IPS DF 6.9 (cell line): ENCODE measurements around the gene OTUD5.

Experiments
- DNase-seq: peaks from one replicate; pipeline ENCODE4 v3.0.0-alpha.2; 2013; ENCODE audit warnings: low read depth, low spot score
- H3K27ac ChIP-seq: one replicate; pipeline ENCODE4 v1.5.1; 2013; ENCODE audit warnings: low read length, control low read depth
- H3K27me3 ChIP-seq: 2 replicates; pipeline ENCODE4 v1.6.1; 2013; ENCODE audit warnings: mild to moderate bottlenecking, low read length; ENCODE audit not compliant: control insufficient read depth, insufficient read depth
- H3K36me3 ChIP-seq: 2 replicates; pipeline ENCODE4 v1.6.1; 2013; ENCODE audit warnings: low read length; ENCODE audit not compliant: control insufficient read depth, insufficient read depth
- H3K4me1 ChIP-seq: 2 replicates; pipeline ENCODE4 v1.6.1; 2013; ENCODE audit warnings: low read length; ENCODE audit not compliant: control insufficient read depth, insufficient read depth
- H3K4me3 ChIP-seq: 2 replicates; pipeline ENCODE4 v1.5.1; 2013; ENCODE audit warnings: mild to moderate bottlenecking, low read length
- H3K9me3 ChIP-seq: 2 replicates; pipeline ENCODE4 v1.6.1; 2013; ENCODE audit warnings: low read length, inconsistent platforms; ENCODE audit not compliant: control insufficient read depth, insufficient read depth
- WGBS: extraction: QIAGEN DNeasy Blood & Tissue Kit; methylation state at CpG from one replicate; pipeline ENCODE4 v1.1.7; 2013; ENCODE audit warnings: mixed read lengths, missing lambda C conversion rate; ENCODE audit not compliant: insufficient read length, insufficient coverage; 5-methylcytosine and 5-hydroxymethylcytosine counted together

The OTUD5 gene

GRCh38 chrX:48974033-48974432, 16.6 kb upstream of the OTUD5 start:
- Histone ChIP-seq H3K36me3 (peaks cover 13% of the 10 kb centered on the region), H3K9me3 (no peaks in the 10 kb centered on the region), H3K4me3 (no peak overlapping the region), H3K27me3 (no peaks in the 10 kb centered on the region), H3K27ac (no peak overlapping the region), H3K4me1 (no peaks in the 10 kb centered on the region)
- no peak for DNase-seq
- no CpG with 5 or more reads among the region's 3 CpGs for WGBS

- Histone ChIP-seq H3K27me3 (no peaks in the 10 kb centered on the region), H3K27ac (no peak overlapping the region), H3K9me3 (no peaks in the 10 kb centered on the region), H3K36me3 (peaks cover 13% of the 10 kb centered on the region), H3K4me3 (peak overlapping the region; percentile 49; the same call in 1 of the 2 replicates), H3K4me1 (no peaks in the 10 kb centered on the region)
- 100% methylated on average over 2 of the region's 13 CpGs for WGBS
- DNase-seq = no peak
Observed at GRCh38 chrX:48972220-48973164, 15.1 kb upstream of the OTUD5 start.

- Histone ChIP-seq H3K9me3 (no peaks in the 10 kb centered on the region), H3K4me3 (peak within 1 kb of the TSS; percentile 49; the same call in 1 of the 2 replicates), H3K27ac (no peak within 1 kb of the TSS), H3K36me3 (peaks cover 13% of the 10 kb centered on the region), H3K27me3 (no peaks in the 10 kb centered on the region), H3K4me1 (no peaks in the 10 kb centered on the region)
- no CpG with 5 or more reads among the region's 28 CpGs for WGBS
- no peak for DNase-seq
Observed at GRCh38 chrX:48971249-48972219, 14.1 kb upstream of the OTUD5 start, which contains the start of gene KCND1. Gene KCND1, minus strand, starts transcription at chrX:48971844. Its CDS starts 1,573 bp downstream, at chrX:48970271.

- no peaks in the 10 kb centered on the region for H3K27me3 ChIP-seq
- H3K36me3 ChIP-seq = peaks cover 2% of the 10 kb centered on the region; the same call in 1 of the 2 replicates
- no peaks in the 10 kb centered on the region for H3K4me1 ChIP-seq
- no peak overlapping the region for H3K27ac ChIP-seq
- WGBS = no CpG with 5 or more reads among the region's 28 CpGs
- DNase-seq = no peak
- no peak overlapping the region for H3K4me3 ChIP-seq
- H3K9me3 ChIP-seq = no peaks in the 10 kb centered on the region
Observed at GRCh38 chrX:48969471-48969870, 12.1 kb upstream of the OTUD5 start.

- no peak overlapping the region for H3K4me3 ChIP-seq
- DNase-seq = no peak
- WGBS = no CpG with 5 or more reads among the region's 1 CpG
Observed at GRCh38 chrX:48968377-48968776, 11.0 kb upstream of the OTUD5 start.

GRCh38 chrX:48966796-48967579, 9.6 kb upstream of the OTUD5 start:
- H3K4me1 ChIP-seq = no peaks in the 10 kb centered on the region
- no peaks in the 10 kb centered on the region for H3K36me3 ChIP-seq
- no peaks in the 10 kb centered on the region for H3K9me3 ChIP-seq
- no peak overlapping the region for H3K27ac ChIP-seq
- no peak overlapping the region for H3K4me3 ChIP-seq
- H3K27me3 ChIP-seq = no peaks in the 10 kb centered on the region
- DNase-seq = no peak
- no CpG with 5 or more reads among the region's 15 CpGs for WGBS

More at GRCh38 chrX:48968377-48968776, 11.0 kb upstream of the OTUD5 start:
- Histone ChIP-seq H3K4me1 (no peaks in the 10 kb centered on the region), H3K27ac (no peak overlapping the region), H3K27me3 (no peaks in the 10 kb centered on the region), H3K36me3 (no peaks in the 10 kb centered on the region), H3K9me3 (no peaks in the 10 kb centered on the region)

GRCh38 chrX:48965959-48966358, 8.6 kb upstream of the OTUD5 start:
- no peak for DNase-seq
- Histone ChIP-seq H3K9me3 (no peaks in the 10 kb centered on the region), H3K4me1 (no peaks in the 10 kb centered on the region), H3K27me3 (no peaks in the 10 kb centered on the region), H3K36me3 (no peaks in the 10 kb centered on the region), H3K4me3 (no peak overlapping the region), H3K27ac (no peak overlapping the region)
- WGBS = no CpG with 5 or more reads among the region's 14 CpGs

- H3K36me3 ChIP-seq = no peaks in the 10 kb centered on the region
- H3K27ac ChIP-seq = no peak overlapping the region
- H3K27me3 ChIP-seq = no peaks in the 10 kb centered on the region
- no peaks in the 10 kb centered on the region for H3K9me3 ChIP-seq
- WGBS = no CpG with 5 or more reads among the region's 5 CpGs
- H3K4me1 ChIP-seq = no peaks in the 10 kb centered on the region
- DNase-seq = no peak
- no peak overlapping the region for H3K4me3 ChIP-seq
Observed at GRCh38 chrX:48961585-48962091, 4.2 kb upstream of the OTUD5 start.

- Histone ChIP-seq H3K27ac (no peak overlapping the region), H3K27me3 (no peaks in the 10 kb centered on the region), H3K4me3 (no peak overlapping the region), H3K9me3 (no peaks in the 10 kb centered on the region), H3K36me3 (peaks cover 1% of the 10 kb centered on the region; the same call in 1 of the 2 replicates), H3K4me1 (no peaks in the 10 kb centered on the region)
- no peak for DNase-seq
- WGBS = no CpG with 5 or more reads among the region's 2 CpGs
Observed at GRCh38 chrX:48960291-48960690, 2.9 kb upstream of the OTUD5 start.
